Endodermal cell (in vitro differentiated cells): ENCODE measurements around the gene RAD51. TPM values are rescaled to one million over a fixed set of nuclear protein-coding genes. Genes with fewer than 3 reads are reported as not detected.

Source experiments
- DNase-seq: peaks from one replicate; pipeline ENCODE4 v3.0.0-alpha.2; 2017
- H3K27ac ChIP-seq: 2 replicates; pipeline ENCODE4 v1.5.1; 2013; ENCODE audit warnings: mild to moderate bottlenecking, low read depth, low read length, moderate library complexity
- H3K27me3 ChIP-seq: 2 replicates; pipeline ENCODE4 v1.6.1; 2013; ENCODE audit warnings: mild to moderate bottlenecking, low read length, moderate library complexity; ENCODE audit not compliant: insufficient read depth, control insufficient read depth, poor library complexity, severe bottlenecking
- H3K36me3 ChIP-seq: 2 replicates; pipeline ENCODE4 v1.7.0; 2013; ENCODE audit warnings: mild to moderate bottlenecking, low read length, moderate library complexity; ENCODE audit not compliant: control insufficient read depth, insufficient read depth
- H3K4me1 ChIP-seq: one replicate; pipeline ENCODE4 v1.7.0; 2013; ENCODE audit warnings: low read length; ENCODE audit not compliant: control insufficient read depth, insufficient read depth
- H3K4me3 ChIP-seq: 2 replicates; pipeline ENCODE4 v1.5.1; 2013; ENCODE audit warnings: mild to moderate bottlenecking, low read length, moderate library complexity
- H3K9ac ChIP-seq: 2 replicates; pipeline ENCODE4 v1.6.1; 2013; ENCODE audit warnings: mild to moderate bottlenecking, low read length, moderate library complexity; ENCODE audit not compliant: poor library complexity, severe bottlenecking; ENCODE audit errors: extremely low read depth
- H3K9me3 ChIP-seq: 2 replicates; pipeline ENCODE4 v1.6.1; 2013; ENCODE audit warnings: mild to moderate bottlenecking, low read length, moderate library complexity; ENCODE audit not compliant: control insufficient read depth
- H3K27ac Mint-ChIP-seq: 2 replicates; pipeline ENCODE4 v1.8.0; 2020; ENCODE audit warnings: mixed read lengths
- H3K27me3 Mint-ChIP-seq: 2 replicates; pipeline ENCODE4 v1.8.0; 2021; ENCODE audit warnings: mild to moderate bottlenecking, mixed read lengths; ENCODE audit not compliant: insufficient read depth
- H3K36me3 Mint-ChIP-seq: 2 replicates; pipeline ENCODE4 v1.8.0; 2020; ENCODE audit warnings: low read depth, mixed read lengths
- H3K4me1 Mint-ChIP-seq: 2 replicates; pipeline ENCODE4 v1.8.0; 2020; ENCODE audit warnings: mixed read lengths
- H3K4me3 Mint-ChIP-seq: 2 replicates; pipeline ENCODE4 v1.8.0; 2020; ENCODE audit warnings: mild to moderate bottlenecking, moderate library complexity, mixed read lengths
- H3K9me3 Mint-ChIP-seq: 2 replicates; pipeline ENCODE4 v1.8.0; 2020; ENCODE audit warnings: mild to moderate bottlenecking, mixed read lengths
- WGBS, 2 experiments: methylation state at CpG; one replicate each; pipeline versions ENCODE4 v1.1.5 to v1.1.7; 2013; ENCODE audit warnings: missing lambda C conversion rate in 2 of 2, mixed read lengths in 1 of 2; ENCODE audit not compliant: insufficient coverage in 1 of 2, insufficient read length in 1 of 2; 5-methylcytosine and 5-hydroxymethylcytosine counted together
- total RNA-seq, 2 donors: library from RNA; stranded (reverse); fragmentation: NEBNext Ultra II Directional in 1 of 2; extraction: Animal tissue kit (Norgen Biotek cat#: 25700) in 1 of 2; gene quantifications; 2 replicates in 1 of 2; 3 replicates in 1 of 2; pipeline ENCODE4 v1.2.1, GENCODE V29; 2021
- TF ChIP-seq, protein P1 (sequence below): fragments of 200-600 bp; sonication (generic); conservative IDR thresholded peaks from 2 replicates; pipeline ENCODE4 v1.5.0; 2021; ENCODE audit warnings: antibody characterized with exemption, mild to moderate bottlenecking

Gene RAD51
- total RNA-seq, 2 donors from 2014 or later = 34.1 to 50.9 TPM

DNA sequence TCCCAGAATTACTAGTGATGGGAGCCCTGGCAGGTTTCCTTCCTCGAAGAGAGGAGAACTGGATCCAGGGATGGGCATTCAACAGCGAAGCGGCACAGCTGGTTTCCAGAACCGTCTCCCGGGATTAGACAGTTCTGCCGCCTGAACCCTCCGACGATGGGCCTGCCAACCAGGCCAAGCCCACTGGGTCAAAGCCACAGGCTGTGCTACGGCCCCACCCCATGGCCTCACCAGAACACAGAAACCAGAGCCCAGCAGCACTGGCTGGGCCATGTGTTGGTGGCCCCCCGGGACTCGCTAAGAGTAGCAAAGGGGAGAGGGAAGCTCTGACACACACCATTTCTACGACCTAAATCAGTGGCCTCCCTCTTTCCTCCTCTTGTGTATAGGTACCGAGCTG, 77.0 kb downstream of the RAD51 start:
- no peaks in the 10 kb centered on the region for H3K9me3 ChIP-seq
- H3K4me1 ChIP-seq = no peaks in the 10 kb centered on the region
- H3K9ac ChIP-seq = no peak overlapping the region
- no peak overlapping the region for H3K27ac Mint-ChIP-seq
- no peaks in the 10 kb centered on the region for H3K27me3 Mint-ChIP-seq
- no peak for DNase-seq
- H3K4me3 ChIP-seq = no peak overlapping the region
- peaks cover 18% of the 10 kb centered on the region for H3K36me3 ChIP-seq
- peaks cover 25% of the 10 kb centered on the region for H3K36me3 Mint-ChIP-seq
- no peaks in the 10 kb centered on the region for H3K9me3 Mint-ChIP-seq
- no peaks in the 10 kb centered on the region for H3K4me1 Mint-ChIP-seq
- TF ChIP-seq, protein P1, sequence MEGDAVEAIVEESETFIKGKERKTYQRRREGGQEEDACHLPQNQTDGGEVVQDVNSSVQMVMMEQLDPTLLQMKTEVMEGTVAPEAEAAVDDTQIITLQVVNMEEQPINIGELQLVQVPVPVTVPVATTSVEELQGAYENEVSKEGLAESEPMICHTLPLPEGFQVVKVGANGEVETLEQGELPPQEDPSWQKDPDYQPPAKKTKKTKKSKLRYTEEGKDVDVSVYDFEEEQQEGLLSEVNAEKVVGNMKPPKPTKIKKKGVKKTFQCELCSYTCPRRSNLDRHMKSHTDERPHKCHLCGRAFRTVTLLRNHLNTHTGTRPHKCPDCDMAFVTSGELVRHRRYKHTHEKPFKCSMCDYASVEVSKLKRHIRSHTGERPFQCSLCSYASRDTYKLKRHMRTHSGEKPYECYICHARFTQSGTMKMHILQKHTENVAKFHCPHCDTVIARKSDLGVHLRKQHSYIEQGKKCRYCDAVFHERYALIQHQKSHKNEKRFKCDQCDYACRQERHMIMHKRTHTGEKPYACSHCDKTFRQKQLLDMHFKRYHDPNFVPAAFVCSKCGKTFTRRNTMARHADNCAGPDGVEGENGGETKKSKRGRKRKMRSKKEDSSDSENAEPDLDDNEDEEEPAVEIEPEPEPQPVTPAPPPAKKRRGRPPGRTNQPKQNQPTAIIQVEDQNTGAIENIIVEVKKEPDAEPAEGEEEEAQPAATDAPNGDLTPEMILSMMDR = no peak
- no peaks in the 10 kb centered on the region for H3K27me3 ChIP-seq
- no peak overlapping the region for H3K4me3 Mint-ChIP-seq
- 95 to 97% methylated on average over 8 to 12 of the region's 13 CpGs for WGBS, 2 experiments
- H3K27ac ChIP-seq = no peak overlapping the region

DNA sequence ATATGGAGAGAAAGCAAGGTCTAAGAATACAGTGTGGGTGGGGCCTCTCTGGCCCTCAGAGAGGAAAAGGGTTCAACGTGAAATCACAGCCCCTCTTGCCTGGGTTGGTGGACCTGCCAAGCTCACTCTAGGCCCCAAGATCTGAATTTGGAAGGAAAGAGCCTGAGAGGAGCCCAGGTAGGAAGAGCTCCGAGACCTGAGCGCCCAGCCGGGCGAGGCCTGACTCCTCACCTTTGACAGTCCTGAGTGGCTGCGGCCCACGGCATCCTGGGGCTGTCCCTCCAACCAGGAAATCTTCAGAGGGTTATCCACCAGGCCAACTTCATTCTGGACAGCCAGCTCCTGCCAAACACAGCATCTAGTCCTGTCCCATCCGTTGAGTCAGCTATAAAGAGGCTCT, 78.5 kb downstream of the RAD51 start:
- TF ChIP-seq, protein P1 = no peak
- H3K4me1 Mint-ChIP-seq = no peaks in the 10 kb centered on the region
- no peaks in the 10 kb centered on the region for H3K27me3 Mint-ChIP-seq
- Histone ChIP-seq H3K4me3 (no peak overlapping the region), H3K9me3 (no peaks in the 10 kb centered on the region), H3K9ac (no peak overlapping the region), H3K27me3 (no peaks in the 10 kb centered on the region), H3K27ac (no peak overlapping the region), H3K4me1 (no peaks in the 10 kb centered on the region), H3K36me3 (peaks cover 22% of the 10 kb centered on the region)
- no peak overlapping the region for H3K4me3 Mint-ChIP-seq
- no peak for DNase-seq
- no peaks in the 10 kb centered on the region for H3K9me3 Mint-ChIP-seq
- WGBS, 2 experiments = 94 to 96% methylated on average over 5 to 8 of the region's 8 CpGs
- peak overlapping the region; percentile 22 for H3K27ac Mint-ChIP-seq
- H3K36me3 Mint-ChIP-seq = peaks cover 34% of the 10 kb centered on the region

DNA sequence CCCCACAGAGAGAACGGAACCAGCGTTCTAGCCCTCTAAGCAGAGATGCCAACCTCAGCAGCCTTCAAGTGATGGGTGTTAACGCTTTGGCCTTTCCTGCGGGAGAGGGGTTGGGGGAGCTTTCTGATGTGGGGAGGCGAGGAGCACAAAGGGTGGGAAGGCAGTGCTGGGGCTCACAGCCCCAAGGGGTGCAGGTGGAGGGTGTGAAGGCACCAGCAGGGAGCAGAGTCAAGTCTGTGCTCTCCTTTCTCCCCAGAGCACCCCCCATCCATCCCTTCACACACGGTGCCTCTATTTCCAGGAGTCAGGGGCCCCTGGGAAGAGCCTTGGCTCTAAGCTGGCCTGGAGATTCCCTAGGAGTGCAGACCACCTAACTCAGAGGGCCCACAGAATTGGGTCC, 78.9 kb downstream of the RAD51 start:
- H3K4me3 Mint-ChIP-seq = no peak overlapping the region
- no peak overlapping the region for H3K27ac ChIP-seq
- H3K36me3 ChIP-seq = peaks cover 23% of the 10 kb centered on the region
- H3K9ac ChIP-seq = no peak overlapping the region
- H3K9me3 ChIP-seq = no peaks in the 10 kb centered on the region
- no peaks in the 10 kb centered on the region for H3K27me3 ChIP-seq
- no peaks in the 10 kb centered on the region for H3K9me3 Mint-ChIP-seq
- no peak overlapping the region for H3K27ac Mint-ChIP-seq
- H3K36me3 Mint-ChIP-seq = peaks cover 35% of the 10 kb centered on the region
- no peaks in the 10 kb centered on the region for H3K4me1 Mint-ChIP-seq
- no peaks in the 10 kb centered on the region for H3K27me3 Mint-ChIP-seq
- DNase-seq = no peak
- no peak overlapping the region for H3K4me3 ChIP-seq
- WGBS, 2 experiments = 96 to 100% methylated on average over 2 to 6 of the region's 6 CpGs
- TF ChIP-seq, protein P1 = no peak
- H3K4me1 ChIP-seq = no peaks in the 10 kb centered on the region
